Heart left ventricle (tissue), 13 donors: Measurements from ENCODE around the gene ATP6V0C.
"Not testable (repeated sequence)": the region's sequence is repeated elsewhere in the genome, so short reads cannot be mapped to it uniquely, and the experiment has no call there.

Experiments
- CTCF ChIP-seq, 12 donors: fragments of 200-600 bp; sonication (generic) in 4 of 12; IDR thresholded peaks; one replicate each; pipeline versions ENCODE4 v1.5.0 to v1.8.0; 2018 to 2022; ENCODE audit warnings: antibody characterized with exemption in 12 of 12, mild to moderate bottlenecking in 5 of 12
- POLR2A ChIP-seq, 2 donors: fragments of 450-650 bp; IDR thresholded peaks; one replicate each; pipeline ENCODE4 v1.6.1; 2017; ENCODE audit warnings: antibody characterized with exemption in 2 of 2, mild to moderate bottlenecking in 2 of 2, moderate library complexity in 2 of 2
- donor health status: ischemic (EF 13 %, LVEDD 7.1; RV severe dilation, severe dysfunction).
- donor health status: DM: no; HTN: yes; CAD: no.
- donor health status: DM: no; HTN: no; CAD: no.
- donor health status: ischemic (EF 25% LVEDD 6.9; RV normal size, moderate dysfunction).
- donor health status: ischemic (EF 25% LVEDD 5.7; RV mildly dilated, moderate dysfunction).
- donor health status: ischemic (EF 35%, LVEDD 5.7; RV mildly dilated, moderate dysfunction).
- donor health status: nonischemic (EF 11% LVEDD 7.7; RV severe dilation, severe dysfunction).
- donor health status: DM: yes; HTN: yes; CAD: no.
- donor health status: PGD.
- donor health status: ischemic (EF 29% LVEDD 5.4; RV normal size, mild dysfunction).
- donor health status: nonischemic (EF 23%, LVEDD 6.1; RV moderate dilation, normal function).

GRCh38 chr16:2539192-2539844 is 25.6 kb downstream of the ATP6V0C start:
- not testable (repeated sequence) for TF ChIP-seq CTCF, POLR2A (IDR thresholded peaks at IDR 0.05)
